Astrocyte of the cerebellum (primary cell): ENCODE results near the gene QPCT.
A peak's percentile ranks its signal among the peaks of the same experiment; 100 is the strongest.
"Not testable (repeated sequence)": the region's sequence is repeated elsewhere in the genome, so short reads cannot be mapped to it uniquely, and the experiment has no call there.

Source experiments
- DNase-seq: peaks from one replicate; pipeline ENCODE4 v3.0.0-alpha.2; 2011; ENCODE audit warnings: low read depth
- H3K4me3 ChIP-seq: 2 replicates; pipeline ENCODE4 v1.5.1; 2011; ENCODE audit warnings: mild to moderate bottlenecking, low read depth, low read length, moderate library complexity
- in situ Hi-C: cut with HindIII; loops from 2 replicates; pipeline ENCODE4 v1.10.0; 2017; ENCODE audit warnings: low sequenced_read_pairs
- TF ChIP-seq, protein P1 (sequence below): IDR thresholded peaks from 2 replicates; pipeline ENCODE4 v1.5.1; 2012; ENCODE audit warnings: low read length, low read depth, moderate library complexity, mild to moderate bottlenecking; ENCODE audit errors: missing control alignments

Gene QPCT

DNA sequence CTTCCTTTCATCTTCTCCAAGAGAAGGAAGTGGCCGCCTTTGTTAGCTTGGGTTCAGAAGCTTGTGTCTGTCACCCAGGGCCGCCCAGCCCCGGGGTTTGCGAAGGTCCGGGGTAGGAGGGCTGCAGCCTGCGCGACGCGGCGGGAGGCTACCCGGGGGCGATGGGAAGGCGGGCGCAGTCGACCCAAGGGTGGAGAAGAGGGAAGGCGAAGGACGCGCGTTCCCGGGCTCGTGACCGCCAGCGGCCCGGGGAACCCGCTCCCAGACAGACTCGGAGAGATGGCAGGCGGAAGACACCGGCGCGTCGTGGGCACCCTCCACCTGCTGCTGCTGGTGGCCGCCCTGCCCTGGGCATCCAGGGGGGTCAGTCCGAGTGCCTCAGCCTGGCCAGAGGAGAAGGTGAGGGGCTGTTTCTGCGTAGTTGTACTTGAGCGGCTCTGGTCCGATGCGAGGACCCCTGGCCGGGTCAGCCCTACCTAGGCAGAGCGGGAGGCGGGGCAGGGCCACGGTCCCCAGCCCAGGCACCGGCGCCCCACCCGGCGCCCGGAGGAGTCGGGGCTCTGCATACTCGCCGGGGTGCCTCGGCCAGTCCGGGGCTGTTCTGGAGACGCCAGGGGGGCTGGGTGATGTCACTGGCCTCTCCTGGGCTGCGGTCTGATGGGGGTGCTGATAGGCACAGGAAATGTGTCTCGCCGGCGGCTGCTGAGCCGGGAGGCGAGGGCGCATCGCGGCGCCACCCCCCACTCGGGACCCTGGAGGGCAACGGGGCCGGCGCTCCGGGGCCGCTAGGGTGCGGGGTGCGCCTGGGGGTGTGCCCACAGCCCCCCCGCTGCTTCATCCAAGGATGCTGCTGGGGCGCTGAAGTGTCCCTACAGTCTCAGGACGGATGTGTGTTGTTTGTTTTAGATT lies at the start of gene QPCT:
Gene QPCT (plus strand): TSS at position 178 of the 909 bp plus-strand sequence. CDS start 102 bp downstream, at position 280.
- peak within 1 kb of the TSS; percentile 57 for H3K4me3 ChIP-seq
- TF ChIP-seq, protein P1, sequence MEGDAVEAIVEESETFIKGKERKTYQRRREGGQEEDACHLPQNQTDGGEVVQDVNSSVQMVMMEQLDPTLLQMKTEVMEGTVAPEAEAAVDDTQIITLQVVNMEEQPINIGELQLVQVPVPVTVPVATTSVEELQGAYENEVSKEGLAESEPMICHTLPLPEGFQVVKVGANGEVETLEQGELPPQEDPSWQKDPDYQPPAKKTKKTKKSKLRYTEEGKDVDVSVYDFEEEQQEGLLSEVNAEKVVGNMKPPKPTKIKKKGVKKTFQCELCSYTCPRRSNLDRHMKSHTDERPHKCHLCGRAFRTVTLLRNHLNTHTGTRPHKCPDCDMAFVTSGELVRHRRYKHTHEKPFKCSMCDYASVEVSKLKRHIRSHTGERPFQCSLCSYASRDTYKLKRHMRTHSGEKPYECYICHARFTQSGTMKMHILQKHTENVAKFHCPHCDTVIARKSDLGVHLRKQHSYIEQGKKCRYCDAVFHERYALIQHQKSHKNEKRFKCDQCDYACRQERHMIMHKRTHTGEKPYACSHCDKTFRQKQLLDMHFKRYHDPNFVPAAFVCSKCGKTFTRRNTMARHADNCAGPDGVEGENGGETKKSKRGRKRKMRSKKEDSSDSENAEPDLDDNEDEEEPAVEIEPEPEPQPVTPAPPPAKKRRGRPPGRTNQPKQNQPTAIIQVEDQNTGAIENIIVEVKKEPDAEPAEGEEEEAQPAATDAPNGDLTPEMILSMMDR: no peak
- DNase-seq: no peak
- in situ Hi-C loops: no loop called here

DNA sequence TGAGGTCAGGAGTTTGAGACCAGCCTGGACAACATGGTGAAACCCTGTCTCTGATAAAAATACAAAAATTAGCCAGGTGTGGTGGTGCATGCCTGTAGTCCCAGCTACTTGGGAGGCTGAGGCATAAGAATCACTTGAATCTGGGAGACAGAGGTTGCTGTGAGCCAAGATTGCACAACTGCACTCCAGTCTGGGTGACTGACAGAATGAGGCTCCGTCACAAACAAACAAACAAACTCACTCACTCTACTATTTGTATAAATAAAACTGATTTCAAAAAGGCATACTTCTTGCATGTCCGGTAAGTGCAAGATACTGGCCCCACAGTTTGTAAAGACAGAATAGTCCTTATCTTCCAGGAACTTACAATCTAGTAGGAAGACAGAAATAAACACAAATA lies 49.6 kb upstream of the QPCT start:
- H3K4me3 ChIP-seq, in situ Hi-C loops, DNase-seq: not testable (repeated sequence)

DNA sequence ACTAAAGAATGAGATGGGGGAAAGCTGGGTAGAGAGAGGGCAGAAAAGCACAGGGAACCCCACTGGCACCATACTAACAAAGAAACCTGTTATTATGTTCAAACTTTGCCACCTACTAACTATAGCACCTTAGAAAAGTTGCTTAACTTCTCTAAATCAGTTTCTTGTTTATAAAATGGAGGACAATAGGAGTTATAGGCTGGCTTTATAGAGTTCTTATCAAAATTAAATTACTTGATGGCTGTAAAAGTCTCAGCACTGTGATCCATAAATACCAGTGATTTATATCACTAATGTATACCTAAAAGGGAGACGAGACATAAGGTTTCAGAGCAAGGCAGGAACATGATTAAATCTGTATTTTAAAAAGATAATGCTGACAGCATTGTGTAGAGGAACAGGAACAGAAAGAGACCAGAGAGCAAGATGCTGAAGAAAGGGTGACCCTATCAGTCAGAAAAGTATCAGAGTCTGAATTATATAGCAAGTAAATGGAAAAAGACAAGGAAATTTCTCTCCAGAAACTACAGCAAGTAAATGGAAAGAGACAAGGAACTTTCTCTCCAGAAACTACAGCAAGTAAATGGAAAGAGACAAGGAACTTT lies 48.9 kb upstream of the QPCT start:
- no peak for DNase-seq
- TF ChIP-seq, protein P1: no peak
- in situ Hi-C loops: no loop called here
- H3K4me3 ChIP-seq: no peak overlapping the region

DNA sequence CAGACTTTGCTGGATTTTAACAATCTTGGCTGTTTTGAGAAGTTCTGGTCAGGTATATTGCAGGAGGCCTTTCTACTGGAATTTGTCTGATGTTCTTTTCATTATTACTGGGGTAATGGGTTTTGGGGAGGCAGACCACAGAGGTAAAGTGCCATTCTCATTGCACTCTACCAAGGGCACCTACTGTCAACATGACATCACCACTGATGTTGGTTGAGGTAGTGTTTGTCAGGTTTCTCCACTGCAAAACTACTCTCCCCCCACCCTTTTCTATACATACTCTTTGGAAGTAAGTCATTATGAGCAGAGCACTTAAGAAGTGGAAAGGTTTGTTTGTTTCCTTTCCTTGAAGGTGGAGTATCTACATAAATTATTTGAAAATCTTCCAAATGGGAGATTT lies 46.8 kb upstream of the QPCT start:
- TF ChIP-seq, protein P1: no peak
- in situ Hi-C loops: no loop called here
- DNase-seq: no peak
- H3K4me3 ChIP-seq: no peak overlapping the region

DNA sequence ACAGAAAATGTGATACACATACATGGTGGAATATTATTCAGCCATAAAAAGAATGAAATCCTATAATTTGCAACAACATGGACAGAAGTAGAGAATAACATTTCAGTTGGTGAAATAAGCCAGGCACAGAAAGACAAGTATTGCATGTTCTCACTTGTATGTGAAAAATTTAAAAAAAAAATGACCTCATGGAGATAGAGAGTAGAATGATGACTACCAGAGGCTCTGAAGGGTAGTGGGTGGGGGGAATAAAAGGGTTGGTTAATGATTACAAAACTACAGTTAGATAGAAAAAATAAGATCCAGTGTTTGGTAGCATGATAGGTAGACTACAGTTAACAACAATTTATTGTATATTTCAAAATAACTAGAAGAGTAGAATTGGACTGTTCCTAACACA lies 44.3 kb upstream of the QPCT start:
- TF ChIP-seq, protein P1: no peak
- in situ Hi-C loops: no loop called here
- DNase-seq: no peak
- H3K4me3 ChIP-seq: no peak overlapping the region

DNA sequence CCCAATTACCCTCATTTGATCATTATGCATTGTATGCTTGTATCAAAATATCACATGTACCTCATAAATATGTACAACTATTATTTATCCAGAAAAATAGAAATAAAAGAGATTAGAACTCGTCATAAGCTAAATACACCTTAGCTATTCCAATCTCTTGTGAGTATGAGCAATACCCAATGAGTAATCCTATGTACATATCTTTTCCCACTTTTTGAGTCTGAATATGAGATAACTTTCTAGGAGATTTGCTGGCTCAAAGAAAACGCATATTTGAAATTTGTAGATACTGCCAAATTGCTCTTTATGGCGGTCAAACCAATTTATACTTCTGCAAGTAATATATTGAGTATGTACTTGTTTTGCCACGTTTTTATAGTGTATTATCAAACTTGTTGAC lies 43.9 kb upstream of the QPCT start:
- TF ChIP-seq, protein P1: no peak
- in situ Hi-C loops: no loop called here

DNA sequence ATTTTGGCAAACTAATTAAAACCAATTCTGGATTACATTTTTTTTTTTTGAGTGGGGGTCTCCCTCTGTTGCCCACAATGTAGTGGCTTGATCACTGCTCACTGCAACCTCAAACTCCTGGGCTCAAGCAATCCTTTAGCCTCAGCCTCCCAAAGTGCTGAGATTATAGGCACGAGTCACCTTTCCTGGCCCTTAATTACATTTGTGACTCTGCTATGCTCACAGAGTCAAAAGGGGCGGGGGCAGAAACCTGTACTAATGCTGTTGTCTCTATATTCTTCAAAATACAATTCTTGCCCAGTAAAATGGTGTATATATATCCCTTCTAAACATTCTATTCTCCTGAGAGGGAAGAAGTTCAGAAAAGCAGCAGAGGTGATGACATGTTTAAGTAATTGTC lies 43.0 kb upstream of the QPCT start:
- no peak for DNase-seq
- TF ChIP-seq, protein P1: no peak
- H3K4me3 ChIP-seq: no peak overlapping the region
- in situ Hi-C loops: no loop called here

More for the DNA sequence above, 43.9 kb upstream of the QPCT start:
- H3K4me3 ChIP-seq: no peak overlapping the region
- DNase-seq: no peak
